DMS79 (cell line): ENCODE measurements around the gene PSAT1.

Experiments used
- DNase-seq: peaks from one replicate; lab custom pipeline; 2025; lab: John Stamatoyannopoulos, UW

Gene PSAT1

DNA sequence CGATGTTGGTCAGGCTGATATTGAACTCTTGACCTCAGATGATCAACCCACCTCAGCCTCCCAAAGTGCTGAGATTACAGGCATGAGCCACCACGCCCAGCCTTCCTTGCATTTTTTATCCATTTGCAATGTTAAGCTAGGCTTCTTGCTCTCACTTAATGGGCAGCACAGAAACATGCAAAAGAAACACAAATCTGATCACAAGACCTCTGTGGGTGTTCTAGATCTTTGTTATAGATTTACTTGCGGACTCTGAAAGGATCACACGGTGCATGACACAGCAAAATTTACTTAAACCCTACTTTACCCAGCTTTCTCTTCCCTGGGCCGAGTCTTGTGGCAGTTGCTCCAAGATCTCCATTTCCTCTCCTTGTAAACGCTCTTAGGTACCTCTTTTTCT is 71.3 kb downstream of the PSAT1 start:
- no peak for DNase-seq

GRCh38 chr9:78369639-78370219 is 72.8 kb downstream of the PSAT1 start:
- no peak for DNase-seq

GRCh38 chr9:78370991-78371390 is 74.1 kb downstream of the PSAT1 start:
- no peak for DNase-seq

- DNase-seq = no peak
These were observed 75.1 kb downstream of the PSAT1 start for GRCh38 chr9:78371981-78372380.
